IMR-90 (cell line): ENCODE results near the gene MCF2L.

ENCODE experiments used
- BHLHE40 ChIP-seq: fragments of 150-350 bp; IDR thresholded peaks from 2 replicates; pipeline ENCODE4 v1.6.1; 2016; ENCODE audit warnings: mild to moderate bottlenecking, low read depth, low read length
- CEBPB ChIP-seq: IDR thresholded peaks from 2 replicates; pipeline ENCODE4 v1.6.1; 2012; ENCODE audit warnings: low read depth, low read length, improper control_type of control experiment
- MXI1 ChIP-seq: IDR thresholded peaks from 2 replicates; pipeline ENCODE4 v1.6.1; 2012; ENCODE audit warnings: low read depth, mild to moderate bottlenecking, low read length, moderate library complexity, borderline replicate concordance
- POLR2A ChIP-seq: IDR thresholded peaks from 2 replicates; pipeline ENCODE4 v1.6.1; 2012; ENCODE audit warnings: mild to moderate bottlenecking, low read depth, low read length
- RAD21 ChIP-seq: IDR thresholded peaks from 2 replicates; pipeline ENCODE4 v1.6.1; 2012; ENCODE audit warnings: low read length, improper control_type of control experiment
- RCOR1 ChIP-seq: IDR thresholded peaks from 2 replicates; pipeline ENCODE4 v1.6.1; 2012; ENCODE audit warnings: mild to moderate bottlenecking, low read length, improper control_type of control experiment; ENCODE audit not compliant: insufficient replicate concordance
- RFX5 ChIP-seq: IDR thresholded peaks from 2 replicates; pipeline ENCODE4 v1.8.0; 2012; ENCODE audit warnings: low read depth, mild to moderate bottlenecking, low read length, moderate library complexity
- SMC3 ChIP-seq: fragments of 150-350 bp; IDR thresholded peaks from 2 replicates; pipeline ENCODE4 v1.6.1; 2016; ENCODE audit warnings: low read depth, mild to moderate bottlenecking, antibody characterized with exemption, low read length, moderate library complexity
- TF ChIP-seq, protein P1 (sequence below): conservative IDR thresholded peaks from 2 replicates; pipeline ENCODE4 v1.5.1; 2012; ENCODE audit warnings: mild to moderate bottlenecking, low read depth, low read length, improper control_type of control experiment
- TF ChIP-seq, protein P2 (sequence below): fragments of 150-350 bp; IDR thresholded peaks from 2 replicates; pipeline ENCODE4 v1.6.1; 2016; ENCODE audit warnings: low read depth, mild to moderate bottlenecking, low read length, moderate library complexity, borderline replicate concordance

DNA sequence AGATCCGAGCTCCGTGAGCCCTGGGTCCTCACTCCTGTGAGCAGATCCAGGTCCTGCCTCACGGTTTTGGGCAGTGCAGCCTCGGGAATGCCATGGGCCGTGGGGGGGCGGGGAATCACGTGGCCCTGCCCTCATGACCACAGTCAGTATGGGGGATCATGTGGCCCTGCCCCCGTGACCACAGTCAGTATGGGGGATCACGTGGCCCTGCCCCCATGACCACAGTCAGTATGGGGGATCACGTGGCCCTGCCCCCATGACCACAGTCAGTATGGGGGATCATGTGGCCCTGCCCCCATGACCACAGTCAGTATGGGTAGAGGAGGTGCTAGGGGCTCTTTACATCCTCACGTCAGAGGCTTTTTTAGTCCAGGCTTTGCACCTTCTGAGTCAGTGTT is 72.3 kb downstream of the MCF2L start:
- TF ChIP-seq, protein P1, sequence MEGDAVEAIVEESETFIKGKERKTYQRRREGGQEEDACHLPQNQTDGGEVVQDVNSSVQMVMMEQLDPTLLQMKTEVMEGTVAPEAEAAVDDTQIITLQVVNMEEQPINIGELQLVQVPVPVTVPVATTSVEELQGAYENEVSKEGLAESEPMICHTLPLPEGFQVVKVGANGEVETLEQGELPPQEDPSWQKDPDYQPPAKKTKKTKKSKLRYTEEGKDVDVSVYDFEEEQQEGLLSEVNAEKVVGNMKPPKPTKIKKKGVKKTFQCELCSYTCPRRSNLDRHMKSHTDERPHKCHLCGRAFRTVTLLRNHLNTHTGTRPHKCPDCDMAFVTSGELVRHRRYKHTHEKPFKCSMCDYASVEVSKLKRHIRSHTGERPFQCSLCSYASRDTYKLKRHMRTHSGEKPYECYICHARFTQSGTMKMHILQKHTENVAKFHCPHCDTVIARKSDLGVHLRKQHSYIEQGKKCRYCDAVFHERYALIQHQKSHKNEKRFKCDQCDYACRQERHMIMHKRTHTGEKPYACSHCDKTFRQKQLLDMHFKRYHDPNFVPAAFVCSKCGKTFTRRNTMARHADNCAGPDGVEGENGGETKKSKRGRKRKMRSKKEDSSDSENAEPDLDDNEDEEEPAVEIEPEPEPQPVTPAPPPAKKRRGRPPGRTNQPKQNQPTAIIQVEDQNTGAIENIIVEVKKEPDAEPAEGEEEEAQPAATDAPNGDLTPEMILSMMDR = no peak
- TF ChIP-seq POLR2A (no peak), RAD21 (no peak), BHLHE40 (no peak), CEBPB (no peak), RCOR1 (no peak), RFX5 (no peak), MXI1 (no peak), SMC3 (no peak)
- TF ChIP-seq, protein P2, sequence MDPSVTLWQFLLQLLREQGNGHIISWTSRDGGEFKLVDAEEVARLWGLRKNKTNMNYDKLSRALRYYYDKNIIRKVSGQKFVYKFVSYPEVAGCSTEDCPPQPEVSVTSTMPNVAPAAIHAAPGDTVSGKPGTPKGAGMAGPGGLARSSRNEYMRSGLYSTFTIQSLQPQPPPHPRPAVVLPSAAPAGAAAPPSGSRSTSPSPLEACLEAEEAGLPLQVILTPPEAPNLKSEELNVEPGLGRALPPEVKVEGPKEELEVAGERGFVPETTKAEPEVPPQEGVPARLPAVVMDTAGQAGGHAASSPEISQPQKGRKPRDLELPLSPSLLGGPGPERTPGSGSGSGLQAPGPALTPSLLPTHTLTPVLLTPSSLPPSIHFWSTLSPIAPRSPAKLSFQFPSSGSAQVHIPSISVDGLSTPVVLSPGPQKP = no peak
